ENCODE measurements around the gene LYRM4.
A peak's percentile ranks its signal among the peaks of the same experiment; 100 is the strongest.

LYRM4 gene

DNA sequence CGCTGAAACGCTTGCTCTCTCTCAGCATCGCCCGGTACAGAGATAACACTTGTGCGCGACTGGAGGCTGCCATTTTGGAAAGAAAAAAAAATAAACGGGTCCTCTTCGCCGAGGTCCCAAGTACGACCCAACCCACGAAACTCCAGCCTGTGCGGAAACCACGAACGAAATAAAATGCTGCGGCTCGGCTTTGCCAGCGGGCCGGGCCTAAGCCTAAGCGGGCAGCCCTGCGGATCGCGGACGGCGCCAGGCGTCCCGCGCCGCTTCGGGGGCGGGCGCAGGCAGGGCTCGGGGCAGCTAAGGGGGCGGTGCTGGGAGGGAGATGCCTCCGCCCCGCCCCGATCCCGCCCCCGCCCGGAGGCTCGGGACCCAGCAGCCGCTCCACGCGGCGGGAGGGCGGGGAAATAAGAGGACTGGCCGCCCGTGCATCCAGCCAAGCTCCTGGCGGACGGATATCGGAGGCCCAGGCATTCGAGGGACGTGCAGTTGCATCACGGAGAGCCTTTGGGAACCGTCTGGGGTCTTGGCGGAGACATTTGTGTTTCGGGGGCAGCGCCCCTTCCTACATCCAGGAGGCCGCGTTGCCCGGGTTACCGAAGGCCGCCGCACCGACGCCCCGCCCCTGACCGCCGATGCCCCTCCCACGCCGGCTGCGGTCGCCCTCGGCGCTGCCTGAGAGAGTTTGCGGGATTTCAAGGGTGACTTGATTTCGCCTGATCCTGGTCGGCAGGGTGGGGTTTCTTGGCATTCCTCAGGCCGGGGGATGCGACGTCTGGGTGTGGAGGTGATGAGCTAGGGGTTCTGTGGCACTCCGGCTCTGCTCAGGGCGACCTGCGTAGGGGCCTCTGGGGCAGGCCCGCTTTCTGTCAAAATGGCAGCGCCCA lies at the start of gene LYRM4, which contains the start of gene FARS2:
Gene LYRM4, minus strand, starts transcription at position 290 of the 884 bp plus-strand sequence. Its CDS starts 217 bp downstream, at position 73.
Gene FARS2, plus strand, starts transcription at position 853 of the 884 bp plus-strand sequence.
- peak; percentile 88 for DNase-seq

DNA sequence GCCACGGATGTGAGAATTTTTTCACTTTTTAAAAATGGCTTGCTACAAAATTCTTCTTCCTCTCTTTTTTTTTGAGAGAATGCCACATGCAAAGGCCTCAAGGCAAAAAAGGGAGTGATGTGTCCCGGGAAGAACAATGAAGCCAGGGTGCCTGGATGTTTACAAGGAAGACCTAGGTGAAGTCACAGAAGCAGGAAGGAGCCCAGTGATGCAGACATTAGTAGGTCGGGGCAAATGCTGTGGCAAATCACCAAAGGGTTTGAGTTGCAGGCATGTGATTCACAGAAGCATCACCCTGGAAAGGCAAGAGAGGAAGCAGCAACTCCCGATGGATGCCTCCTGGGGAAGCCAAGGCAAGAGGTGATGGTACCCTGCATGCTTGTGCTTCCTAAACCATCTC lies 47.3 kb upstream of the LYRM4 start:
- no peak for DNase-seq

DNA sequence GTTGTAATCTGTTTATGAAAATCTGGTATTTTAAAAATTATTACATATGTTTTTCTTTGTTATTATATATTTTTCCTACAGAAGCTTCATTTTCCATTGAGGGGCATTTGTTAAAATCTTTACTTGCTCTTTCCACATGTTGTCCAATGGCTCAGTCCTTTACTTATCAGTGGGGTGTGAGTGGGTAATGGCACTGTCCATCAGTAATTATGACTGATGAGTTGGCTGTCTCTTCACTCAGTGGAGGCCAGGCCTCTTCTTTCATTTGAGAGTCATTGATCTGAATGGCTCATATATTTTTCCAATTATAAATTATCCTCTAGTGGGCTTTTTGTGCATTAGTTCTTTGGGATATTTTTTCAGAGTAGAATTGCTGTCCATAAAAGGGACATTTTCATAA lies 46.3 kb upstream of the LYRM4 start:
- DNase-seq: no peak

- no peak for DNase-seq
Measured at GRCh38 chr6:5305968-5306626, 45.3 kb upstream of the LYRM4 start.

GRCh38 chr6:5303682-5304081 lies 42.9 kb upstream of the LYRM4 start:
- DNase-seq: no peak

GRCh38 chr6:5302995-5303622 lies 42.4 kb upstream of the LYRM4 start:
- peak; percentile 53 to 56 for DNase-seq

DNA sequence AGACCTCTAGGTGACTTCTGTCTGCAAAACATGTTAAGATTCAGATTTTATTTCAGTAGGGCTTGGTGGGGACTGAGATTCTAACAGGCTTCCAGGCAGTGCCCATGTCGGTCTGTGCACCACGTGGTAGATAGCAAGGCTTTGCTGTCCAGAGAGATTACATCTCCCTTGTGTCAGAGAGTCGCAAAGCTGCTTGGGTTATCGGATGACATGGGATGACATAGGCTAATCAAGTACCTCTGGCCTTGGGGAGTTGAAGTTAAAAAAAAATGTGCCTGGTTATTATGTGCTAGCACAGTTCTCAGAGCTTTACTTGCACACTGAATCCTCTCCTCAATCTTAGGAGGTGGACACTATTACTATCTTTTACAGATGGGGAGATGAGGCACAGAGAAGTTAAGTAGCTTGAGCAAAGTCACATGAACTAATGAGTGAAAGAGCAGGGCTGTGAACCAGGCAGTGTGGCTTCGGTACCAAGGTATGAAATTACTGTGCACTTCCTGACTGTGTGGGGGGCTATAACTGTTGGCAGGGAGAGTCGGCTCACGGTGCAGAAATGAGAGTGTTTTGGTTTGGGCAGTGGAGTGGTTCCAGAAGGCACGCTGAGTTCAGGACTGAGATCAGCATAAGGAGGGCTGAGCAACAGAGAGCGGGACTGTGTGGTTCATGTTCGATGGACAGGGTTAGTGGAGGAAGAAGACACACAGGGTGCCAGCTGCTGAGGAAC lies 41.6 kb upstream of the LYRM4 start:
- no peak for DNase-seq

GRCh38 chr6:5300206-5300764 lies 39.5 kb upstream of the LYRM4 start:
- DNase-seq: no peak

GRCh38 chr6:5295623-5296022 lies 34.9 kb upstream of the LYRM4 start:
- DNase-seq: no peak

GRCh38 chr6:5294392-5295211 lies 33.9 kb upstream of the LYRM4 start:
- DNase-seq: no peak

DNA sequence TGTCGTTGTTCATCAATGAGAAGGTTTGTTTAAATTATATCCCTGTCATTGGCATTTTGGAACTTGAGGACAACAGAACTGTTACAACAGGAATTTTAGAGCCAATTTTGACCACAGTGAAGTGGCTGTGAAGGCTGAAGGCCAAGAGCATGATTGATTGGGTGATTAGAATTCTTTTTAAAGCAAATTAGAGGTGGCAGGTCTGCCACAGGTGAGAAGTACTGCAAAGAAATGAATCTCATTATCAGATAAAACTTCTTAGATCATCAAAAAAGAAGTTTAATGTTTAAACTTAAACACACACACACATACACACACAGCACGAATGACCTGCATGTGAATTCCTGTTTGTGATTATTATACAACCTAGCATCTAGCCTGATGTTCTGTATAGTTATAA lies 32.9 kb upstream of the LYRM4 start:
- DNase-seq: no peak

- DNase-seq: no peak
Measured at GRCh38 chr6:5292154-5292553, 31.4 kb upstream of the LYRM4 start.

GRCh38 chr6:5290500-5290899 lies 29.8 kb upstream of the LYRM4 start:
- no peak for DNase-seq

- no peak for DNase-seq
Measured at GRCh38 chr6:5290097-5290496, 29.3 kb upstream of the LYRM4 start.

- DNase-seq: no peak
Measured at GRCh38 chr6:5287966-5288297, 27.2 kb upstream of the LYRM4 start.

DNA sequence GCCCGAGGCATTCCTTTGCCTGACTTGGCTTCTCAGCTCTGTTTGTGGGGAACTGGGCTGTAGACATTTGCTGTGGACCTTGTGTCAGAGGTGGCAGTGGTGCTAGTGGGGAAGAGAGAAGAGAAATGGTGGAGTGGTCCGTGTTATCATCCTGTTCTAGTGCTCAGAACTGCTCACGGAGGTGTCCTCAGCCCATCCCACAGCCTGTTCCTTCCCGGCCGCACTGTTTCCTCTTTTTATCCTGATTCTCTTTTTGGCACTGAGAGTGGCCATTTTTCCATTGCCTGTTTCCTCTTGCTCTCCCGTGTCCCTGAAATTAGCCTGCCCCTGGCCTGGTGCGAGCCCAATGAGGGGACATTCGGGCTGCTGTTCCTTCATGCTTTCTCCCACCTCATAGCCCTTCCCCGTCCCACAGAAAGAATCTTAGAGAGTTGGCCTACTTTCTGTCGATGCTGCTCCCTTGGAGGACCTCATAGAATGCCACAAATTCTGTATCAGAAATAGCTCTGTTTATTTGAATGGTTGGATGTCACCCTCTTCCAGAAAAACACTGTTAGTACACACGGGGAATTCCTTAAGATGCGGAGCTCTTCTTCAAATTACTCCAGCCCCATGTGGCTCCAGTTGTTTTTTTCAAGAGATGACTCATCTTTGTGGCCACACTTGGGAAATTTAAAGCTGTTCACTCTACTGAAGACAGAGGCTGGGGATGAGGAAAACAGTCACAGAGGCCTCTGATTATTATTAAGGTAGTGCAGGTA lies 26.6 kb upstream of the LYRM4 start:
- no peak for DNase-seq

DNA sequence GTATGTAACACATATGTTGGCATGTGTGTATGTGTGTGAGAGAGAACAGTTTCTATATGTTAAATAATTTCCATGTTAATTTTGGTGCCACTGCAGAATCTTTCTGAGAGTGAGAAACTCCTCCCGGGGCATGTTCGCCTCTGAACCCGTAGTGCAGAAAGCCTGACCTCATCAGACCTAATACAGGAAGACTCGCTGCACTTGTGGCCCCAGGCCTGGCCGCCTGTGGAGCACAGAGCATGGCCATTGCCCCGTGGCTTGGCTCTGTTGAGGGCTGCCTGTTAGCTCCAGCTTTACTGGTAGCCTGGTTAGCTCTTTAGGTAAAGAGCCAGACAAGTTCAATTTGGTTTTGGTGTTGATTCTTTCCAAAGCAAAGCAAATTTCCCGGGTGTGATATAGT lies 26.0 kb upstream of the LYRM4 start:
- DNase-seq: no peak

GRCh38 chr6:5285526-5285925 lies 24.8 kb upstream of the LYRM4 start:
- no peak for DNase-seq

GRCh38 chr6:5285081-5285480 lies 24.3 kb upstream of the LYRM4 start:
- no peak for DNase-seq

GRCh38 chr6:5282191-5282623 lies 21.5 kb upstream of the LYRM4 start:
- no peak for DNase-seq

GRCh38 chr6:5280920-5281319 lies 20.2 kb upstream of the LYRM4 start:
- DNase-seq: no peak

Measured in activated CD4-positive, alpha-beta T cell treated with anti-CD3 and anti-CD28 coated beads, Interleukin-2, amount 50 U/mL, for 4 hours (primary cell).